ENCODE data around the gene FAM78A.
"Not testable (repeated sequence)": the region's sequence is repeated elsewhere in the genome, so short reads cannot be mapped to it uniquely, and the experiment has no call there.

Gene FAM78A

GRCh38 chr9:131263701-131264100, 12.6 kb downstream of the FAM78A start:
- H3K9me3 ChIP-seq (ENCODE audit: insufficient read depth, low read length), result no peaks in the 10 kb centered on the region
- TF ChIP-seq CTCF (IDR thresholded peaks at IDR 0.05; ENCODE audit: insufficient read depth, low read length, poor library complexity, severe bottlenecking), result no peak
- TF ChIP-seq EZH2phosphoT487 (conservative IDR thresholded peaks at IDR 0.05; ENCODE audit: low read length), result no peak
- H4K20me1 ChIP-seq (ENCODE audit: low read depth, low read length), result no peaks in the 10 kb centered on the region
- H3K79me2 ChIP-seq (ENCODE audit: insufficient read depth, low read length), result no peaks in the 10 kb centered on the region
- H3K9me2 ChIP-seq (replicated peaks; ENCODE audit: insufficient read depth, low read length), result no peaks in the 10 kb centered on the region
- H3K36me3 ChIP-seq (ENCODE audit: low read length), result no peaks in the 10 kb centered on the region
- H2AFZ ChIP-seq (ENCODE audit: low read depth, low read length, severe bottlenecking), result no peak overlapping the region
- no peak overlapping the region for H3K4me2 ChIP-seq (ENCODE audit: low read depth, low read length, poor library complexity, severe bottlenecking)
- H3K27ac ChIP-seq (ENCODE audit: low read depth, low read length), result no peak overlapping the region
- H3F3A ChIP-seq (ENCODE audit: insufficient read depth), result no peaks in the 10 kb centered on the region
- no peak overlapping the region for H3K9ac ChIP-seq (ENCODE audit: low read length)
- H3K27me3 ChIP-seq (ENCODE audit: low read length), result no peaks in the 10 kb centered on the region
- H3K4me3 ChIP-seq (ENCODE audit: insufficient read depth, low read length, poor library complexity, severe bottlenecking), result no peak overlapping the region

GRCh38 chr9:131263033-131263343, 13.3 kb downstream of the FAM78A start:
- not testable (repeated sequence) for H3K4me2 ChIP-seq (ENCODE audit: low read depth, low read length, poor library complexity, severe bottlenecking); H3K36me3 ChIP-seq (ENCODE audit: low read length); H3K27ac ChIP-seq (ENCODE audit: low read depth, low read length); H4K20me1 ChIP-seq (ENCODE audit: low read depth, low read length); H3K9ac ChIP-seq (ENCODE audit: low read length); H2AFZ ChIP-seq (ENCODE audit: low read depth, low read length, severe bottlenecking); H3K27me3 ChIP-seq (ENCODE audit: low read length); H3K9me3 ChIP-seq (ENCODE audit: insufficient read depth, low read length); H3K9me2 ChIP-seq (replicated peaks; ENCODE audit: insufficient read depth, low read length); H3F3A ChIP-seq (ENCODE audit: insufficient read depth); H3K4me3 ChIP-seq (ENCODE audit: insufficient read depth, low read length, poor library complexity, severe bottlenecking); H3K79me2 ChIP-seq (ENCODE audit: insufficient read depth, low read length)

DNA sequence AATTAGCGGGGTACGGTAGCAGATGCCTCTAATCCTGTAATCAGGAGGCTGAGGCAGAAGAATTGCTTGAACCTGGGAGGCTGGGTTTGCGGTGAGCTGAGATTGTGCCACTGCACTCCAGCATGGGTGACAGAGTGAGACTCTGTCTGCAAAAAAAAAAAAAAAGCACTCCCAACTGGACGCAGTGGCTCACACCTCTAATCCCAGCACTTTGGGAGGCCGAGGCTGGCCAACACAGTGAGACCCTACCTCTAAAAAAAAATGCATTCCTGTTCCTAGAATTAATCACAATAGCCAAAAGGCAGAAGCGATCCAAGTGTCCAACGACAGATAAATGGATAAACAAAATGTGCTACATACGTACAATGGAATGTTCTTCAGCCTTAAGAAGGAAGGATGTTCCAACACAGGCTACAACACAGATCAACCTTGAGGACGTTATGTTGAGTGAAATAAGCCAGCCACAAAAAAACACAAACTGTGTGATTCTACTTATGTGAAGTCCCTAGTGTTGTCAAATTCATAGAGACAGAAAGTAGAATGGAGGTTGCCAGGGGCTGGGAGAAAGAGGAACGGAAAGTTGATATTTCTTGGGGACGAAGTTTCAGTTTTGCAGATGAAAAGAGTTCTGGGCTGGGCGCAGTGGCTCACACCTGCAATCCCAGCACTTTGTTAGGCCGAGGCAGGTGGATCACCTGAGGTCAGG, 13.8 kb downstream of the FAM78A start:
- H3K27me3 ChIP-seq (ENCODE audit: low read length), result no peaks in the 10 kb centered on the region
- no peak overlapping the region for H3K4me2 ChIP-seq (ENCODE audit: low read depth, low read length, poor library complexity, severe bottlenecking)
- H3K9me3 ChIP-seq (ENCODE audit: insufficient read depth, low read length), result no peaks in the 10 kb centered on the region
- H3K9me2 ChIP-seq (replicated peaks; ENCODE audit: insufficient read depth, low read length), result no peaks in the 10 kb centered on the region
- H3K79me2 ChIP-seq (ENCODE audit: insufficient read depth, low read length), result no peaks in the 10 kb centered on the region
- H2AFZ ChIP-seq (ENCODE audit: low read depth, low read length, severe bottlenecking), result no peak overlapping the region
- no peak overlapping the region for H3K27ac ChIP-seq (ENCODE audit: low read depth, low read length)
- TF ChIP-seq EZH2phosphoT487 (conservative IDR thresholded peaks at IDR 0.05; ENCODE audit: low read length) (no peak), CTCF (IDR thresholded peaks at IDR 0.05; ENCODE audit: insufficient read depth, low read length, poor library complexity, severe bottlenecking) (no peak)
- H3F3A ChIP-seq (ENCODE audit: insufficient read depth), result no peaks in the 10 kb centered on the region
- H3K36me3 ChIP-seq (ENCODE audit: low read length), result no peaks in the 10 kb centered on the region
- H4K20me1 ChIP-seq (ENCODE audit: low read depth, low read length), result no peaks in the 10 kb centered on the region
- H3K9ac ChIP-seq (ENCODE audit: low read length), result no peak overlapping the region
- H3K4me3 ChIP-seq (ENCODE audit: insufficient read depth, low read length, poor library complexity, severe bottlenecking), result no peak overlapping the region

DNA sequence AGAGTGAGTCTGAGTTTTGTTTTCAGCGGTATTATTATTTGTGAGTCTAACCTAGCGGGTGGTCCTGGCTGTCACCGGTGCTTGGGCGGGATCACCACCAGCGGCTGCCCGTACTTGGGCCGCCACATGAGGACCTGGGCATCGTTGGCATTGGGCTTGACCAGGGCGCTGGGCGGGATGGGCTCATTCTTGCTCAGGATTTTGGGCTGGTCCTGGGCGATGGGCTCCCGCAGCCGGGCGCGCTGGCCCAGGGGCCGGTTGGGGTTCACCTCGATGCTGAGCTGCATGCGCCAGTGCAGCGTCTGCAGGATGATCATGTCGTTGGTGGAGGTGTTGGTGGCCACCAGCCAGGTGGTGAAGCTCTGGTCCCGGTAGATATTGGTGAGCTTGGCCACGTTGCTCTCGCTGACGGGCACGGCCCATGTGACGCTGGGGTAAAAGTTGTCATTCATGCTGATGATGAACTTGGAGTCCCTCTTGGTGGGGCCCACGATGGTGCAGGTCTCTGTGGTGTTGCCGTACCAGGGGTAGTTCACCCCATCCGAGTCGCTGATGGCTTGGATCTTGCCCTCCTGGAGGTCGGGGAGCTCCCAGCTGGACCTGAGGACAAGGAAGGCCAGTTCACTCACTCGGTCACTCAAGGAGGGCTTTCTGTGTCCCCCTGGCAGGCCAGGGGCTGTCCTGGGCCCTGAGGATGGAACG, 15.4 kb downstream of the FAM78A start:
- H3K9ac ChIP-seq (ENCODE audit: low read length), result no peak overlapping the region
- 0 out of 2 replicates have a peak, but pooled peaks cover 3% of the 10 kb centered on the region for H3F3A ChIP-seq (ENCODE audit: insufficient read depth)
- no peak overlapping the region for H3K4me3 ChIP-seq (ENCODE audit: insufficient read depth, low read length, poor library complexity, severe bottlenecking)
- TF ChIP-seq EZH2phosphoT487 (conservative IDR thresholded peaks at IDR 0.05; ENCODE audit: low read length) (no peak), CTCF (IDR thresholded peaks at IDR 0.05; ENCODE audit: insufficient read depth, low read length, poor library complexity, severe bottlenecking) (no peak)
- no peaks in the 10 kb centered on the region for H4K20me1 ChIP-seq (ENCODE audit: low read depth, low read length)
- no peaks in the 10 kb centered on the region for H3K9me3 ChIP-seq (ENCODE audit: insufficient read depth, low read length)
- no peak overlapping the region for H3K27ac ChIP-seq (ENCODE audit: low read depth, low read length)
- no peaks in the 10 kb centered on the region for H3K9me2 ChIP-seq (replicated peaks; ENCODE audit: insufficient read depth, low read length)
- no peaks in the 10 kb centered on the region for H3K27me3 ChIP-seq (ENCODE audit: low read length)
- H3K4me2 ChIP-seq (ENCODE audit: low read depth, low read length, poor library complexity, severe bottlenecking), result no peak overlapping the region
- no peaks in the 10 kb centered on the region for H3K36me3 ChIP-seq (ENCODE audit: low read length)
- no peak overlapping the region for H2AFZ ChIP-seq (ENCODE audit: low read depth, low read length, severe bottlenecking)
- H3K79me2 ChIP-seq (ENCODE audit: insufficient read depth, low read length), result no peaks in the 10 kb centered on the region
